Suprapubic skin (tissue), 4 donors: ENCODE measurements around the gene BMP8A. TPM values are rescaled to one million over a fixed set of nuclear protein-coding genes. Genes with fewer than 3 reads are reported as not detected.

Source experiments
- DNase-seq, 2 donors: peaks; one replicate each; pipeline ENCODE4 v3.0.0-alpha.2; 2019; ENCODE audit warnings: low spot score in 2 of 2
- H3K27ac ChIP-seq: fragments of 200-600 bp; sonication (generic); one replicate; pipeline ENCODE4 v1.5.1; 2019
- H3K27me3 ChIP-seq: fragments of 200-600 bp; sonication (generic); one replicate; pipeline ENCODE4 v1.5.1; 2019
- H3K36me3 ChIP-seq: fragments of 200-600 bp; sonication (generic); one replicate; pipeline ENCODE4 v1.5.1; 2019
- H3K4me1 ChIP-seq: fragments of 200-600 bp; sonication (generic); one replicate; pipeline ENCODE4 v1.5.1; 2019
- H3K4me3 ChIP-seq: fragments of 200-600 bp; sonication (generic); one replicate; pipeline ENCODE4 v1.5.1; 2019; ENCODE audit warnings: mild to moderate bottlenecking
- H3K9me3 ChIP-seq: fragments of 200-600 bp; sonication (generic); one replicate; pipeline ENCODE4 v1.5.1; 2019
- CTCF ChIP-seq, 2 donors: fragments of 200-600 bp in 1 of 2; fragments of 450-650 bp in 1 of 2; sonication (generic) in 1 of 2; IDR thresholded peaks; one replicate each; pipeline ENCODE4 v1.5.1; 2016 to 2019; ENCODE audit warnings: antibody characterized with exemption in 2 of 2, mild to moderate bottlenecking in 1 of 2, moderate library complexity in 1 of 2
- EP300 ChIP-seq: sonication (generic); formaldehyde crosslinking; IDR thresholded peaks from one replicate; pipeline ENCODE4 v1.6.1; 2017; ENCODE audit warnings: antibody characterized with exemption
- POLR2A ChIP-seq, 2 donors: fragments of 450-650 bp; IDR thresholded peaks; one replicate each; pipeline ENCODE4 v1.6.1; 2017; ENCODE audit warnings: antibody characterized with exemption in 2 of 2, mild to moderate bottlenecking in 2 of 2, moderate library complexity in 2 of 2
- POLR2AphosphoS5 ChIP-seq, 3 donors: sonication (generic); formaldehyde crosslinking; IDR thresholded peaks; one replicate each; pipeline ENCODE4 v1.6.1; 2017; ENCODE audit warnings: antibody characterized with exemption in 3 of 3
- WGBS: methylation state at CpG from one replicate; pipeline ENCODE4 v1.1.5; 2018; 5-methylcytosine and 5-hydroxymethylcytosine counted together
- total RNA-seq, 4 donors: library from RNA; depleted of rRNA; stranded (reverse); fragments of >200 nt; gene quantifications; one replicate each; pipeline ENCODE4 v1.1.0, GENCODE V29; 2016

BMP8A gene
- total RNA-seq, 4 donors from 2014 or later = 0.38 to 1.7 TPM; not detected in 2

DNA sequence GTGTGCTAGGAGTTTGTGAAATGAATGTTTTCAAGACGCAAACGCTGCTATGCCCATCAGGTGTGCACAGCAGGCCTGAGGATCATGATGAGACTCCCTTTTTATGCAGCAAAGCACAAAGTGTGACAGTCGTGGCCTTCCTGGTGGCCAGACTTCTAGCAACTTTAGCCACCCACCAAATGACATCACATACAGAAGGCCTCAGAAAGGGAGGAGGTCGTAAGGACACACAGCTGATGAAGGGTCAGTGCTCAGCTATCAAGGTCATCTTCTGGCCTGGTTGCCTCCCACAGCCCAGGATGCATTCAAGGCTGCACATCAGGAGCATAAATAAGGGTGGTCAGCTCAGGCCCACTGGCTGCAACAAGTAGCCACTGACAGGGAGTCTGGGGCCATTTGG is 36.6 kb downstream of the BMP8A start:
- H3K4me3 ChIP-seq = no peak overlapping the region
- peaks cover 60% of the 10 kb centered on the region for H3K36me3 ChIP-seq
- DNase-seq = no peak
- no peak overlapping the region for H3K27ac ChIP-seq
- no peaks in the 10 kb centered on the region for H3K9me3 ChIP-seq
- no peaks in the 10 kb centered on the region for H3K4me1 ChIP-seq
- WGBS = 87% methylated on average over 4 of the region's 4 CpGs
- TF ChIP-seq EP300 (no peak), POLR2AphosphoS5 (IDR thresholded peaks at IDR 0.05) (no peak), POLR2A (IDR thresholded peaks at IDR 0.05) (no peak), CTCF (IDR thresholded peaks at IDR 0.05) (no peak)
- no peaks in the 10 kb centered on the region for H3K27me3 ChIP-seq

DNA sequence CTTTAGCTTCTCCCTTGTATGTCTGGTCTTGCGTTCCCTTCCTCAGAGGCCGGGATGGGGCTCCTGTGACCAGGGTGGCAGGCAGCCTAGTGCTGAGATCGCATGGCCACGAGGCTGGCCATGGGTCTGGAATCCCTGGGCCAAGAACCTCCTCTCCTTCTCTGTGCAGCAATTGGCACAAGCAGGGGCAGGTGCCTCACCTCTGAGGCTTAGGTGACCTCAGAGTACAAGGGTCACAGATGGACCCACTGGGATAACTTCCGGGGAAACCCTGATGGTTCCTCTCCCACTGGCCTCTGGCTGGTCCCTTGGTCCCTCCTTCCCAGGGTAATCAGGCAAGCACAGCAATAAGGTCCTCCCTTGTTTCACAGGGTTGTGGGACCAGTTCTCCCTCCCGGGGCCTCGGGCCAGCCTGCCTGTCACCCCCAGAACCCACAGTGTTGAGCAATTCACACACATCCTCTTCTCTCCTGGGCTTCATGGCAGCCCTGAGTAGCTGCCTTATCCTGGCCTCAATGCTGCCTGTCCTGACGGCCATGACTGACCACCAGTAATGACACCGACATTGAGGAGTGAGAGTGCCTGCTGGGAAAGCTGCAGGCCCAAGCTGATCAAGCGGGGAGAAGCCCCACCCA is 38.6 kb downstream of the BMP8A start:
- DNase-seq = no peak
- Histone ChIP-seq H3K4me1 (no peaks in the 10 kb centered on the region), H3K27me3 (no peaks in the 10 kb centered on the region), H3K36me3 (peaks cover 72% of the 10 kb centered on the region), H3K9me3 (no peaks in the 10 kb centered on the region), H3K27ac (no peak overlapping the region), H3K4me3 (no peak overlapping the region)
- WGBS = 89% methylated on average over 9 of the region's 10 CpGs
- TF ChIP-seq EP300 = no peak
- TF ChIP-seq CTCF (IDR thresholded peaks at IDR 0.05) = no peak

- H3K27me3 ChIP-seq = no peaks in the 10 kb centered on the region
- no peak overlapping the region for H3K4me3 ChIP-seq
- DNase-seq = peak in 1 of 2 donors; percentile 66
- H3K27ac ChIP-seq = no peak overlapping the region
- 100% methylated on average over 4 of the region's 4 CpGs for WGBS
- H3K4me1 ChIP-seq = no peaks in the 10 kb centered on the region
- TF ChIP-seq POLR2AphosphoS5 (IDR thresholded peaks at IDR 0.05) = no peak
- TF ChIP-seq EP300 = no peak
- no peak for TF ChIP-seq CTCF (IDR thresholded peaks at IDR 0.05)
- no peak for TF ChIP-seq POLR2A (IDR thresholded peaks at IDR 0.05)
- no peaks in the 10 kb centered on the region for H3K9me3 ChIP-seq
- H3K36me3 ChIP-seq = peaks cover 69% of the 10 kb centered on the region
Observed at GRCh38 chr1:39531526-39531925, 40.1 kb downstream of the BMP8A start.

- TF ChIP-seq EP300 (no peak), POLR2A (IDR thresholded peaks at IDR 0.05) (no peak), POLR2AphosphoS5 (IDR thresholded peaks at IDR 0.05) (no peak), CTCF (IDR thresholded peaks at IDR 0.05) (no peak)
- Histone ChIP-seq H3K9me3 (no peaks in the 10 kb centered on the region), H3K4me3 (no peak overlapping the region), H3K27ac (no peak overlapping the region), H3K27me3 (no peaks in the 10 kb centered on the region), H3K4me1 (no peaks in the 10 kb centered on the region), H3K36me3 (peaks cover 53% of the 10 kb centered on the region)
- DNase-seq = no peak
- 96% methylated on average over 1 of the region's 1 CpG for WGBS
Observed at GRCh38 chr1:39533442-39533841, 42.0 kb downstream of the BMP8A start.

DNA sequence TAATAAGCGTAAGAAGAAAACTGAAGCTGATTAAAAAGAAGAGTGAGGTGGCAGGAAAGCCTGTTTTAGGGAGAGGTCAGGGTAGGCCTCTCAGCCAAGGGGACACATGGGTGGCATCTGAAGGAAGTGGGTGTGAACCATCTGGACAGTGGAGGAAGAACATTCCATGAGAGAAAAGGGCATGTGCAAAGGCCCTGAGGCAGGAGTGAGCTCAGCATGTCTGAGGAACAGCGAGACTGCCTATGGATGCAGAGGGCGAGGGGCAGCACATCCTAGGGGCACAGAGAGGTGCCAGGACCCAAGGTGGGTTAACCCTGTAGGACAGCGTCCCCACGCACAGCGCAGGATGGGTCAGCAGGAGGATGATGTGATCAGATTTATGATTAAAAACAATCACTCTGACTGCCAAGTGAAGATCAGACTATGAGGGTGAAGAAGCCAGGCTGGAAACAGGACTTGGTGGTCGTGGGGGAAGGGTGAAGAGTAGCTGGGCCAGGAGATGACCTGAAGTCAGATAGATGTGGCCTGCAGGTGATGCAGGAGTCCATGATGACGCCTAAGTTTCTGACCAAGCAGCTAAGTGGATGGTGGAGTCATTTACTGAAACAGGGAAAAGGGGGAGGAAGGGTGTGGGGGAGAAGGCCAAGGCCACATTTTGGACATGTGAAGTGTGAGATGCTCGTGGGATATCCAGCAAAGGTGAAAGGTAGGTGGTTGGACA is 47.3 kb downstream of the BMP8A start:
- no peak overlapping the region for H3K4me3 ChIP-seq
- peak in 1 of 2 donors; percentile 31 for DNase-seq
- TF ChIP-seq POLR2AphosphoS5 (IDR thresholded peaks at IDR 0.05) (no peak), CTCF (IDR thresholded peaks at IDR 0.05) (no peak), POLR2A (IDR thresholded peaks at IDR 0.05) (no peak), EP300 (no peak)
- no peak overlapping the region for H3K27ac ChIP-seq
- H3K9me3 ChIP-seq = no peaks in the 10 kb centered on the region
- WGBS = 84% methylated on average over 9 of the region's 9 CpGs
- H3K27me3 ChIP-seq = no peaks in the 10 kb centered on the region
- H3K36me3 ChIP-seq = peaks cover 22% of the 10 kb centered on the region
- peaks cover 3% of the 10 kb centered on the region for H3K4me1 ChIP-seq
